Activated T-cell treated with anti-CD3 and anti-CD28 coated beads, Interleukin-2, amount 50 U/mL, for 4 hours (primary cell): Measurements from ENCODE around the gene SLC38A8. TPM values are rescaled to one million over a fixed set of nuclear protein-coding genes. Genes with fewer than 3 reads are reported as not detected.
A peak's percentile ranks its signal among the peaks of the same experiment; 100 is the strongest.

Experiments
- ATAC-seq, 2 donors: fragments of 200-7000 bp; cut with Tn5 transposase; one replicate each; pipeline ENCODE4 v1.10.0; 2021
- DNase-seq: peaks from one replicate; pipeline ENCODE4 v3.0.0-alpha.2; 2020
- H3K27me3 Mint-ChIP-seq: one replicate; pipeline ENCODE4 v1.8.0; 2021; ENCODE audit warnings: low read depth, mixed read lengths
- H3K36me3 Mint-ChIP-seq: one replicate; pipeline ENCODE4 v1.8.0; 2022; ENCODE audit warnings: mixed read lengths; ENCODE audit not compliant: insufficient read depth
- H3K4me1 Mint-ChIP-seq: one replicate; pipeline ENCODE4 v1.8.0; 2021; ENCODE audit warnings: low read depth, mixed read lengths
- H3K4me3 Mint-ChIP-seq: one replicate; pipeline ENCODE4 v1.8.0; 2021; ENCODE audit warnings: mild to moderate bottlenecking, moderate library complexity, mixed read lengths
- H3K9me3 Mint-ChIP-seq: one replicate; pipeline ENCODE4 v1.8.0; 2021; ENCODE audit warnings: mixed read lengths
- total RNA-seq, 3 donors: library from RNA; stranded (reverse); gene quantifications; one replicate each; pipeline ENCODE4 v1.2.1, GENCODE V29; 2021

The SLC38A8 gene
- total RNA-seq, 3 donors from 2014 or later, result not detected

DNA sequence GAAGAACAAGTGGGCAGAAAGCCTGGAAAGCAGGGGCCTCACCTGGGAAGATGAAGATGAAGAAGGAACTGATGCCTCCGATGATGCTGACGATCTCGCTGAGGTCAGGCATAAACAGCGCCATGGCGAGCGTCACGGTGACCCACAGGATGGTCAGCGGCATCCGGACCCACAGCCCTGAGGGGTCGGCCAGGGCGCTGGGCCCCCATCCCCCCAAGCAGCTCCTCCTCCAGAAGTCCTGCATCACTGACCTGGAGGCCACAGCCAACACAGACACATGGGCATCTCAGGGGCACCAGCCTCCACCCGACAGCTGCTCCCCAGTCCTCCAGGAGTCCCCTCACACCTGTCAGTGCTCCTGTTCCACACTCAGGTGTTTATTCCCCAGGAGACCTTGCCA lies 26.1 kb downstream of the SLC38A8 start:
- Mint-ChIP-seq H3K4me3 (no peak overlapping the region), H3K9me3 (peaks cover 19% of the 10 kb centered on the region), H3K36me3 (no peaks in the 10 kb centered on the region), H3K27me3 (peaks cover 2% of the 10 kb centered on the region), H3K4me1 (peaks cover 7% of the 10 kb centered on the region)
- DNase-seq (no peak), ATAC-seq (no peak)

- DNase-seq (no peak), ATAC-seq (no peak)
- Mint-ChIP-seq H3K4me1 (peaks cover 7% of the 10 kb centered on the region), H3K36me3 (no peaks in the 10 kb centered on the region), H3K9me3 (peaks cover 12% of the 10 kb centered on the region), H3K27me3 (peaks cover under 1% of the 10 kb centered on the region), H3K4me3 (no peak overlapping the region)
These were observed 27.2 kb downstream of the SLC38A8 start for GRCh38 chr16:84015399-84015798.

DNA sequence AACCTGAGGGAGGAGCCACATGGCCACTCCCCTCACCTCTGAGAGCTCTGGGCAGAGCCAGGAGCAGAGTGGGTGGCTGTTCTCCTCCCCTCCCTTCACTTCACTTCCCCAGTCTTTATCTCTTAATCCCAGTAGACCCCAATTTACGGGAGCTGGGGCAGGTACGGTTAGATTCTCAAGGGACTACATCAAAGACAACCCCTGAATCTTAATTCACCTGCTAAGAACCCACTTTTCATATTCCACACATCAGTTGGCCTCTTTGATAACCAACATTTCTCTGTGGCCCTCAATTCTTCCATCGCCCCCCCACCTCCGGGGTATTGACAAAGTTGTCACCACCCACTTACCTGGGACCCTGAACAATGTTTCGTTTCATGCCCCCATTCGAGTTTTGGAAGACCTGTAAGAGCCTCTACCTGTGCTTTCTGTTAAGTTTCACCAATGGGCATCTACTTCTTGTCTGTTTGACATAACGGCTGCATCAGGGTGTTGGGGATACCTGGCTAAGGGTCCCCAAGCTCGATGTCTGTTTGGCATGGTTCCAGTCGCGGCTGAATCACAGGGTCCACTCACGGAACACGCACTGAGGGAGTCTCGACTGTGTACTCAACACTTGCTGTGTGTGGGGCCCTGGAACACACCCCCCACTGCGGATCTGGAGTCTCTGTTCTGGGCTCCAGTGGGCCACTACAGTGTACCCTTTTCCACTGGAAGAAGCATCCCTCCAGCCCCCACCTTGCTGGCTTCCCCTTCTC lies 27.8 kb downstream of the SLC38A8 start:
- DNase-seq, result no peak
- Mint-ChIP-seq H3K9me3 (peaks cover 12% of the 10 kb centered on the region), H3K27me3 (no peaks in the 10 kb centered on the region), H3K36me3 (no peaks in the 10 kb centered on the region), H3K4me1 (peaks cover 7% of the 10 kb centered on the region), H3K4me3 (no peak overlapping the region)
- no peak for ATAC-seq

- Mint-ChIP-seq H3K9me3 (peaks cover 7% of the 10 kb centered on the region), H3K27me3 (no peaks in the 10 kb centered on the region), H3K4me1 (peaks cover 7% of the 10 kb centered on the region), H3K4me3 (no peak overlapping the region), H3K36me3 (no peaks in the 10 kb centered on the region)
- ATAC-seq, result peak; percentile 82 to 85
- DNase-seq, result peak; percentile 25
These were observed 28.6 kb downstream of the SLC38A8 start for GRCh38 chr16:84013787-84014569.

- H3K9me3 Mint-ChIP-seq, result no peaks in the 10 kb centered on the region
These were observed 33.3 kb downstream of the SLC38A8 start for GRCh38 chr16:84009282-84009681.

DNA sequence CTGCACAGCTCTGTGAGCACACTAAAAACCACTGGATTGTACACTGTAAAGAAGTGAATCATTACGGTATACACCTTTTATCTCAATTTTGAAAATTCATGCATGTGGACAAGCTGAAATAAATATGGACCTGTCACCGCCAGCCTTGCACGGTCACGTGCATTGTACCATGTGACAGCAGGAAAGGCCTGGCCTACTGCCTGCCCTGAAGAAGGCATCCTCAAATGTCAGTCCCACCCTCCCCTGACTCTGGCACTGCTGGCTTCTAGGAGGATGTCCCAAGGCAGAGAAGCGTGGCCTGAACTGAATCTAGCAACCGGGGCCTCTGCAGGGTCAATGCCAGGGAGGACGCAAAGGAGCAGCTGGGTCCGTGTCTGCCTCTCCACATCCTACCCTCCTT lies 34.6 kb downstream of the SLC38A8 start:
- Mint-ChIP-seq H3K4me3 (no peak overlapping the region), H3K27me3 (no peaks in the 10 kb centered on the region), H3K4me1 (no peaks in the 10 kb centered on the region), H3K36me3 (no peaks in the 10 kb centered on the region), H3K9me3 (no peaks in the 10 kb centered on the region)
- ATAC-seq (no peak), DNase-seq (no peak)

More at GRCh38 chr16:84009282-84009681, 33.3 kb downstream of the SLC38A8 start:
- Mint-ChIP-seq H3K27me3 (no peaks in the 10 kb centered on the region), H3K36me3 (no peaks in the 10 kb centered on the region), H3K4me1 (peaks cover 3% of the 10 kb centered on the region), H3K4me3 (no peak overlapping the region)
- ATAC-seq (no peak), DNase-seq (no peak)

DNA sequence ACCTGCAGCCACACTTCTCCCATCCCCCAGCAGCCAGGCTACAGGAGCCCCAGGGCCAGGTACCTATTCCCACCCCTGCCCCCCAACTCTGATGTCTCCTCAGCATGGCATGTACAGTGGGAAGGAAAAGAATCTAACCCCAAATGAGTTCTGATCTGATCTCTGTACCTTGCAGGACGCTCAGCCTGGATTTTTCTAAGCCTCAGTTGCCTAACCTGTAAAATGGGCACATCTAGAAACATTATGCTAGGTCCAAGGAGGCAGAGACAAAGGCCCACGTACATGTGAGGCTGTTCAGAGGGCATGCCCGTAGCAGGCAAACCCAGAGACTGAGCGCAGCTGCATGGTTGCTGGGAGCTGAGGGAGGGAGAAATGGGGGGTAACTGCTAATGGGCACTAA lies 35.1 kb downstream of the SLC38A8 start:
- H3K9me3 Mint-ChIP-seq, result no peaks in the 10 kb centered on the region
- no peak overlapping the region for H3K4me3 Mint-ChIP-seq
- H3K27me3 Mint-ChIP-seq, result no peaks in the 10 kb centered on the region
- H3K4me1 Mint-ChIP-seq, result no peaks in the 10 kb centered on the region
- H3K36me3 Mint-ChIP-seq, result no peaks in the 10 kb centered on the region
- no peak for ATAC-seq
- no peak for DNase-seq

DNA sequence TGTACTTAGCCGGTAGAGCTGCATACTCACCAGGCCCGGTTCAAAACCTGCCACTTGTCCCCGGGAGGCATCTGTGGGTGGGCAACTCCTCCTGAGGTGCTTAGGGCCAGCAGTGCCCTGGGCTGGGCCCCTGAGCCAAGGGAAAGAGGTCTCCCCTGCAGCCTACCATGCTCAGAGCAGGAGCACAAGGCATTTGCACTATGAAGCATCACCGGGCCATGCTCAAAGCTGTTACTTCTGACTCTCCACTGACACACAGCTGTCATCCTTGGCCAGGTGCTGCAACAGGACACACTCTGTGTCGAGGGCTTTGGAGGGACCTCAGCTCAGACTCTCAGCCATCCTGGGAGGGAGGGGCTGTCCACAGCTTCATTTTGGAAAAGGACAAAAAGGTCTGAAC lies 37.2 kb downstream of the SLC38A8 start:
- no peaks in the 10 kb centered on the region for H3K9me3 Mint-ChIP-seq
- H3K4me1 Mint-ChIP-seq, result no peaks in the 10 kb centered on the region
- ATAC-seq, result no peak
- no peak for DNase-seq
- H3K27me3 Mint-ChIP-seq, result no peaks in the 10 kb centered on the region
- no peaks in the 10 kb centered on the region for H3K36me3 Mint-ChIP-seq
- no peak overlapping the region for H3K4me3 Mint-ChIP-seq

DNA sequence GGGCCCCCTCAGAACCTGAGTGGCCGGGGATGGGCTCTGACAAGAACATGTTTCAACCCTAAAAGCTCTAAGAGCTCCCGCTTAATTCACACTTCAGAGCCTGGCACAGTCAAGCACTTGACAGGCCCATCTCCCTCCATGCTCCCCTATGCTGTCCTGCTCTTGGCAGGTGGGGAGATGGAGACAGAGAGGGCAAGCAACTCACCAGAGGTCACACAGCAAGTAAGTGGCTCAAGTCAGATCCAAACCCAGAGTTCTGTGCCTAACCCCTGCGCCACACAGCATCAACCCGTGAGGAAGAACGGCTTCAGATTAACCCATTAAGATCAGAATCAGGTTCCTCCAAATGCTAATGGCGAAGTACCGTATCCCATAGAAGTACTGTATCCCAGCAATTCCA lies 38.2 kb downstream of the SLC38A8 start:
- H3K9me3 Mint-ChIP-seq, result no peaks in the 10 kb centered on the region
- no peaks in the 10 kb centered on the region for H3K27me3 Mint-ChIP-seq
- H3K4me3 Mint-ChIP-seq, result no peak overlapping the region
- H3K36me3 Mint-ChIP-seq, result no peaks in the 10 kb centered on the region
- ATAC-seq (no peak), DNase-seq (no peak)
- H3K4me1 Mint-ChIP-seq, result no peaks in the 10 kb centered on the region

DNA sequence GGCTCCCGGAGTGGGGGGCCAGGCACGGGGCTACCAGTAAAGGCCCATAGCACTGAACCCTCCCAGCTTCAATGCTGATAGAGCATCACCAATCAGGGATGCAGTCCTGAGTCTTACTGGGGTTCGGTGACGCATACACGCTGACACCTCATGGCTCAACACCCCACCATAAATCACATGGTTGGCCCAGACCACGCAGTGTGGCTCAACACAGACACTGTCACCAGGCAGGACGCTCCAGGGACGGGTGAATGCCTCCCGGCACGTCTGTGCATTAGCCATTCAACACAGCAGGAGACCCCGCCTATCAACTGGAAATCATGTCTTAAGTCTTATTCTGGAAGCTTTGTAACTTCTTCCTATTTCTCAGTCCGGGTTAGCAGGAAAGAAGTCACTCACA lies 39.6 kb downstream of the SLC38A8 start:
- no peaks in the 10 kb centered on the region for H3K36me3 Mint-ChIP-seq
- no peak overlapping the region for H3K4me3 Mint-ChIP-seq

DNA sequence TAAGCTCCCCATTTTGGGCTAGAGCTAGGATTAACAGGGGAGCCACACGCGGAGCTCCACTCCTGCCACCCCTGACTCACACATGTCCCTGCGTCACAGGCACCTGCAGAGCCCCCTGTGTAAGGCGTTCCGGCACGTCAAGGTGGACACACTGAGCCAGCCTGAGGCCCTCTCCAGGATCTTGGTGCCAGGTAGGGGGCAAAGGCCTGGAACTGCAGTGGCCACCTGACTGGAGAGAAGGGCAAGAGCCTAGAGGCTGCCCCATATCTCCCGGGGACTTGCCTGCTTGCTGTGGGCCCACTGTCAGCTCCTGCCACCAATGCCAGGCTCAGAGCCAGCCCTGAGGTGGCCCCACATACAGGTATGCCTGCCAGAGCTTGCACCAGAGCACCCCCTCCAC lies 40.9 kb downstream of the SLC38A8 start:
- DNase-seq, result no peak
- H3K36me3 Mint-ChIP-seq, result no peaks in the 10 kb centered on the region
- no peak overlapping the region for H3K4me3 Mint-ChIP-seq

More for the DNA sequence above, 39.6 kb downstream of the SLC38A8 start:
- Mint-ChIP-seq H3K9me3 (no peaks in the 10 kb centered on the region), H3K27me3 (peaks cover 8% of the 10 kb centered on the region), H3K4me1 (no peaks in the 10 kb centered on the region)
- DNase-seq (no peak), ATAC-seq (no peak)

GRCh38 chr16:84000989-84001642 lies 41.5 kb downstream of the SLC38A8 start:
- Mint-ChIP-seq H3K4me3 (no peak overlapping the region), H3K9me3 (no peaks in the 10 kb centered on the region), H3K4me1 (peaks cover under 1% of the 10 kb centered on the region), H3K36me3 (no peaks in the 10 kb centered on the region), H3K27me3 (peaks cover 19% of the 10 kb centered on the region)
- DNase-seq, result no peak
- no peak for ATAC-seq

More for the DNA sequence above, 40.9 kb downstream of the SLC38A8 start:
- no peak for ATAC-seq
- Mint-ChIP-seq H3K27me3 (peaks cover 14% of the 10 kb centered on the region), H3K9me3 (no peaks in the 10 kb centered on the region), H3K4me1 (no peaks in the 10 kb centered on the region)

DNA sequence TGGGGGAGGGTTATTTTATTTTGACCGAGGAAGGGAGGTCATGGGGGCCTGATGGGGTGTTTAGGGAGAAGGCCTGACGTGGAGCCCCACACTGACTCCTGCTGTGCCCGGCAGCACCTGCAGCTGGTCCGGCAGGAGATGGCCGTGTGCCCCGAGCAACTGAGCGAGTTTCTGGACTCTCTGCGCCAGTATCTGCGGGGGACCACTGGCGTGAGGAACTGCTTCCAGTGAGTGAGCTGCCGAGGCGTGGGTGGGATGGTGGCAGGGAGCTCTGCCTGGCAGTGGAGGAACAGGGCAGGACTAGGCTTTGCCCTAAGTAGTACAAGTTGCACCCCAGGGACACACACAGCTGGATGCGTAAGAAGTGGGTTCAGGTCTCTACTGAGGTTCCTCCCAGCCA lies 44.5 kb downstream of the SLC38A8 start:
- no peaks in the 10 kb centered on the region for H3K9me3 Mint-ChIP-seq
- H3K27me3 Mint-ChIP-seq, result peaks cover 43% of the 10 kb centered on the region
- DNase-seq (no peak), ATAC-seq (no peak)
- H3K36me3 Mint-ChIP-seq, result no peaks in the 10 kb centered on the region
- peaks cover 1% of the 10 kb centered on the region for H3K4me1 Mint-ChIP-seq
- H3K4me3 Mint-ChIP-seq, result no peak overlapping the region

DNA sequence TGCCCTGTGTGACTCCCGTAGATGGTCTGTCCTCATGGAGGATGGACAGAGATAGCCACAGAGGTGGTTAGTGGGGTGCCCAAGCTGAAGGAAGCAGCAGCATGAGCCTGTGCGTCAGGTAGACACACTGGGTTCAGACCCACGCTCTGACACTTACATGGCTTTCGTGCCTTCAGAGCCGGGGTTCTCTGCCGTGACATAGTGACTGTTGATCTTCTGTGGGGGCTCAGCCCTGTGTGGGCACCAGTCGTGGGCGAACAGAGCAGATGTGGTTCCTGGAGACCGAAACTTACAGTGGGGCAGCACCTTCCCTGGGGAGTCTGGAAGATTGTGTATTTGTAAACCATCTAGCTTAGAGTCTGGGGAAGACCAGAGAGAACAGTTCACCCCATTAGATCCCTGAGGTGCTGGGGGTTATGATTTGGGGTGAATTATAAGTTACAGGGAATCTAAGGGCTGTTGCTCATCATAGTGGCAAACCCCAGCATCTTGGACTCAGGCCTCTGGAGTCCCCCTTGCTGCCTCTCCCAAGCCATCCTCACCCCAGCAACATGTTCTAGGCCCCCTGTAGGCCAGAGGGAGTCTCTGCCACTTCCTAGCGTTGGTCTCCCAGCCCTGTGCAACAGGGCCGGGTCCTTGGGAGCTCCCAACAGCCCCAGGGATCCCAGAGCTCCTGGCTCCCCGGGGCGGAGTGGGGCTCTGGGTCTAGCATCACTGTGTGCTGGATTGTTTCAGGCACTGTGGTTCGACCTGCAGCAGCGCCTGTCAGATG lies 45.9 kb downstream of the SLC38A8 start:
- no peak overlapping the region for H3K4me3 Mint-ChIP-seq
- no peak for ATAC-seq
- H3K4me1 Mint-ChIP-seq, result peaks cover 1% of the 10 kb centered on the region
- H3K36me3 Mint-ChIP-seq, result no peaks in the 10 kb centered on the region
- H3K27me3 Mint-ChIP-seq, result peaks cover 58% of the 10 kb centered on the region
- no peaks in the 10 kb centered on the region for H3K9me3 Mint-ChIP-seq
- no peak for DNase-seq
